SK-N-MC (cell line): ENCODE measurements around the gene GALNTL6.

ENCODE experiments used
- EZH2 ChIP-seq: fragments of 200-600 bp; sonication (generic); IDR thresholded peaks from one replicate; pipeline ENCODE4 v1.6.1; 2017; ENCODE audit warnings: antibody characterized with exemption
- POLR2AphosphoS5 ChIP-seq: IDR thresholded peaks from 2 replicates; pipeline ENCODE4 v1.6.1; 2012; ENCODE audit warnings: mild to moderate bottlenecking, low read depth, low read length, borderline replicate concordance

DNA sequence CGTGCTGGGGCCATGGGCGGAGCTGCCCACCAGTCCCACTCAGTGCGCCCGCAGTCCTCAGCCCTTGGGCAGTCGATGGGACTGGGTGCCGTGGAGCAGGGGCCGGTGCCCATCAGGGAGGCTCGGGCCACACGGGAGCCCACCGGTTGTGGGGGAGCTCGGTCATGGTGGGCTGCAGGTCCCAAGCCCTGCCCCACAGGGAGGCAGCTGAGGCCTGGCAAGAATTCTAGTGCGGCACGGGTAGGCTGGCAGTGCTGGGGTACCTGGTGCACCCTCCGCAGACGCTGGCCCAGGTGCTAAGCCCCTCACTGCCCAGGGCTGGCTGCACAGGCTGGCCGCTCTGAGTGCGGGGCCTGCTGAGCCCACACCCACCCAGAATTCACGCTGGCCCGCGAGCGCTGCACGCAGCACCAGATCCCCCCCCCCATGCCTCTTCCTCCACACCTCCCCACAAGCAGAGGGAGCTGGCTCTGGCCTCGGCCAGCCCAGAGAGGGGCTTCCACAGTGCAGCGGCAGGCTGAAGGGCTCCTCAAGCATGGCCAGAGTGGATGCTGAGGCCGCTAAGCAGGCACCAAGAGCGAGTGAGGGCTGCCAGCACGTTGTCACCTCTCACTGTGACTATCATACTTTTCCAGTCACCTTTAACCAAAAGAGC, 564.4 kb downstream of the GALNTL6 start:
- TF ChIP-seq EZH2 (no peak), POLR2AphosphoS5 (no peak)
